Brain pericyte (primary cell): ENCODE measurements around the gene OSBPL2.

Experiments
- DNase-seq: peaks from one replicate; pipeline ENCODE4 v3.0.0-alpha.2; 2012; ENCODE audit warnings: low read depth, low spot score

Gene OSBPL2

GRCh38 chr20:62339647-62340062 is 101.3 kb downstream of the OSBPL2 start:
- DNase-seq, result no peak

GRCh38 chr20:62342910-62343309 is 104.6 kb downstream of the OSBPL2 start:
- no peak for DNase-seq

DNA sequence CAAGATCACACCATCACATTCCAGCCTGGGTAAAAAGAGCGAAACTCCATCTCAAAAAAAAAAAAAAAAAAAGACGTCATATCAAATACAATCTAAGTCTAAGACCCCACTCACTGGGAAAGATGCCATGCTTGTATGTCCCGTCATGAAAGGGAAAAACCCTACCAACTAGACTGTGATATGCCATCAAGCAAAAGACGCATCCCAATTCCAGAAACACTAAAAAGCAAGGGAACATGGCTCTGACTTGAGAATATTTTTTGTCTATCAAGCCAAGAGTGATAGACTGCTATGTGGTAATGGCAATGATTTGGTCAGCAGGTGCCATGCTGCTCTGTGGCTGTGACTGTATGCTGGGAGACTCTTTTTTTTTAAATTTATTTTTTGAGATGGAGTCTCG is 105.8 kb downstream of the OSBPL2 start:
- no peak for DNase-seq

DNA sequence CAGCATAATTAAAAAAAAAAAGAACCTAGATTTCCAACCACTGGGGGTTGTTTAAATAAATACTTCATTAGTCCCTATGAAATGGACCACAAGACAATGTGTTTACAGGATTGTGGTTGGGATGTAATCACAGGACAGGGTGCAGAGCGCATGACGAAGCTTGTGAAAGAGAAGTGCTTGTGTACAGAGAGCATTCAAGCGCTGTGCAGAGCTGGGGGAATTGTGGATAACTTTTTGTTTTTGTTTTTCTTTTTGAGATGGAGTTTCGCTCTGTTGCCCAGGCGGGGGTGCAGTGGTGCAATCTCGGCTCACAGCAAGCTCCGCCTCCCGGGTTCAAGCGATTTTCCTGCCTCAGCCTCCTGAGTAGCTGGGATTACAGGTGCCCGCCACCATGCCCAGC is 106.5 kb downstream of the OSBPL2 start:
- no peak for DNase-seq
